ENCODE results near the gene PLOD2.

The PLOD2 gene

DNA sequence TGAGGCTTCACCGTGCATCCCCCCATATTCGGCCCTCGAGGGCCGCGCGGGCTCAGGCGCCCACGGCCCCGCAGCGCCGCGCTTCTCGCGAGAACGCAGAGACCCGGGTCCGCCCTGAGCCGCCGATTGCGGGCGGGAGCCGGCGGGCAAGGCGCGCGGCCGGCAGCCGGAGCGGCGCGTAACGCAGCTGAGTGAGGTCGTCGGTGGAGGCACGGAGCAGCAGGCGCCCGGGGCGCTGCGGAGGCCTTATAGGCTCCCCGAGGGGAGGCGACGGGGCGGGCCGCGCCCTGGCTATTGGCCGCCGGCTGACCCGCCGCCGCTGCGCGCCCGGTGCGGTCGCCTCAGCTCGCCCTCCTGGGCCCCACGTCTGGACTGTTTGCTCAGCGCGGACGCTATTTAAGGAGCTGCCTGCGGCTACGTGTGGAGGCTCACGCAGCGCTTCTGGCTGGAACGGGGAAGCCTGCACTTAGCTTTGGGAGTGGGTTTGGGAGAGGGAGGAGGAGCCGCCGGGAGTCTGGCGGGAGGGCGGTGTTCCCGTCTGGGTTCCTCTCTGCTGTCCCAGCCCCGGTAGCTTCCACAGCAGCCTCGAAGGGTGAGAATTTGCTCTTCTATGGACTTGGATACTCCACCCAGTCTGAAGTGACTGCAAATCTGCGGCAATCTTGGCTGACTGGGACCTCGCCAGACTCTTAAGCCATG is at the start of gene PLOD2:
PLOD2 (minus strand) TSS at position 221 of the 699 bp plus-strand sequence; CDS start at position 26, 195 bp downstream.
- peak; percentile 91 for DNase-seq (ENCODE audit: low spot score)

- DNase-seq (ENCODE audit: low spot score) = no peak
These were observed 48.4 kb upstream of the PLOD2 start for GRCh38 chr3:146209371-146209770.

GRCh38 chr3:146203776-146204175 is 42.8 kb upstream of the PLOD2 start:
- no peak for DNase-seq (ENCODE audit: low spot score)

- no peak for DNase-seq (ENCODE audit: low spot score)
These were observed 39.7 kb upstream of the PLOD2 start for GRCh38 chr3:146200461-146201220.

DNA sequence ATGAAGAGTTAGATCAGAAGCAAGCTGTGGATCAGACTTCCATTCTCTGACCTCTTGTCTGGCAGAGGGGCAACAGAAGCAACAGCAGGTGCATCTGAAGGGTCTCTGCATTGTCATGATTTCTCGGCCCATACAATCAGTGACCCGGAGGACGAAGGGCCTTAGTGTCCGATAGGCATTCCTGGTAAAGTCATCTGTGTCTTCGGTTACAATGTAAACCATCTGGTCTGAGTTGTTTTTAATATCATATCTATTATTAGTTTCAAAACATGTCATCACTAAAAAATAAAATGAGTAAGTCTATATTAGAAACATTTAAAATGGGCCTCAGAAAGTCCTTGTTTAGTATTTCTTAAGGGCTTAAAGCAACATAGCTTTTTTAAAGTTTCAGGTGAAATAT is 38.8 kb upstream of the PLOD2 start:
- DNase-seq (ENCODE audit: low spot score) = no peak

DNA sequence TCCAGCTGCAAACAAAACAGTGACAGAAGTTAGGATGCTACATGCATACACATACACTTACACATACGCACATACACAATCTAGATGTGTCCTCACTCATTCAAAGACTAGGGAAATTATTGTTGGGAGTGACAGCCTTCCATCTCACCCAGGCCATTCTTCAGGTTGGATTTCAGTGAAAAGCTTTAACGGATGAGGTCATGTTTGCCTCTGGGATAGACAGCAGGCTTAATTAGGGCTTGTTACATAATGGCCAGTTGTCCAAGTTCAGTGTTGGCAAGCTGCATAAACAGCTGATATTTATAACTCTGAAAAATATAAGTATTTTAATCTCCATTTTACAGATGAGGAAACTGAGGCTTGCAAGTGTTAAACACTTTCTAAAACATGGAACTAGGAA is 35.8 kb upstream of the PLOD2 start:
- no peak for DNase-seq (ENCODE audit: low spot score)

GRCh38 chr3:146195605-146196004 is 34.6 kb upstream of the PLOD2 start:
- DNase-seq (ENCODE audit: low spot score) = no peak

- DNase-seq (ENCODE audit: low spot score) = no peak
These were observed 34.0 kb upstream of the PLOD2 start for GRCh38 chr3:146195030-146195429.

- DNase-seq (ENCODE audit: low spot score) = no peak
These were observed 30.1 kb upstream of the PLOD2 start for GRCh38 chr3:146191051-146191450.

- peak; percentile 26 for DNase-seq (ENCODE audit: low spot score)
These were observed 28.7 kb upstream of the PLOD2 start for GRCh38 chr3:146189519-146190173.

GRCh38 chr3:146187334-146187950 is 26.5 kb upstream of the PLOD2 start:
- no peak for DNase-seq (ENCODE audit: low spot score)

GRCh38 chr3:146184241-146185015 is 23.4 kb upstream of the PLOD2 start:
- DNase-seq (ENCODE audit: low spot score) = no peak

GRCh38 chr3:146181216-146181615 is 20.2 kb upstream of the PLOD2 start:
- DNase-seq (ENCODE audit: low spot score) = no peak

- no peak for DNase-seq (ENCODE audit: low spot score)
These were observed 19.4 kb upstream of the PLOD2 start for GRCh38 chr3:146180376-146180775.

- no peak for DNase-seq (ENCODE audit: low spot score)
These were observed 17.2 kb upstream of the PLOD2 start for GRCh38 chr3:146178006-146178689.

DNA sequence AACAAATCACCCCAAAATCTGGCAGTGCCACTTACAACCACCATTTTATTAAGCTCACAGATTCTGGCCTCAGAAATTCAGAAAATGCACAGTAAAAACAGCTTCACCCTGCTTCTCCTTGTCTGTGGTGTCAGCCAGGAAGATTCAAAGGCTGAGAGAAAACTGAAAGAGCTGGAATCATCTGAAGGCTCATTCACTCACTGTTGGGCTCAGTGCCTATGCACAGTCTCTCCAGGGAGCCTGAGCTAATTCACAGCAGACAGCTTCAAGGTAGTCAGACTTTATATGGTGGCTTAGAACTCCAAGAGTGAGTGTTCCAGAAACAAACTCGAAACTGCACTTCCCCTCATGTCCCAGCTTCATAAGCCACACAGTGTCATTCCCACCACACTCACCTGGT is 16.5 kb upstream of the PLOD2 start:
- DNase-seq (ENCODE audit: low spot score) = no peak

- DNase-seq (ENCODE audit: low spot score) = no peak
These were observed 16.1 kb upstream of the PLOD2 start for GRCh38 chr3:146177072-146177471.

- no peak for DNase-seq (ENCODE audit: low spot score)
These were observed 11.6 kb upstream of the PLOD2 start for GRCh38 chr3:146172586-146172985.

- DNase-seq (ENCODE audit: low spot score) = no peak
These were observed 9.6 kb upstream of the PLOD2 start for GRCh38 chr3:146170591-146170990.

DNA sequence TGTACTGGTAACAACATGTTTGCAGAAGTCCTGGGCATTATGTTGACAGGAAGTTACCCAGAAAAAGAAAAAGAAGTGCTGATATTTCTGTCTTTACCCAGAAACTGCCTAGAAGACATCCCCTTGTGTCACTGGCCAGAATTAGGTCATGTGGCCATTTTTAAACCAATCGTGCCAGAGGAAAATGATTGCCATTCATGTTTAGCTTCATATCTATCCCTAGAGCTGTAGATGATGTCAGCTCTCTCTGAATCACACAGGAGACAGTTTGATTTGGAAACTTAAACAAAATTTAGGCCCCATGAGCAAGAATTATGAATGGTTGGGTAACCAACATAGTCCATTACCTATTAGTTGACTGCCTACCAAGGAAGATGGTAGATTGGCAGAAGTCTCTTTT is 8.9 kb upstream of the PLOD2 start:
- DNase-seq (ENCODE audit: low spot score) = no peak

GRCh38 chr3:146166826-146167225 is 5.8 kb upstream of the PLOD2 start:
- DNase-seq (ENCODE audit: low spot score) = no peak
